ENCODE measurements around the gene TINAGL1.

The TINAGL1 gene

DNA sequence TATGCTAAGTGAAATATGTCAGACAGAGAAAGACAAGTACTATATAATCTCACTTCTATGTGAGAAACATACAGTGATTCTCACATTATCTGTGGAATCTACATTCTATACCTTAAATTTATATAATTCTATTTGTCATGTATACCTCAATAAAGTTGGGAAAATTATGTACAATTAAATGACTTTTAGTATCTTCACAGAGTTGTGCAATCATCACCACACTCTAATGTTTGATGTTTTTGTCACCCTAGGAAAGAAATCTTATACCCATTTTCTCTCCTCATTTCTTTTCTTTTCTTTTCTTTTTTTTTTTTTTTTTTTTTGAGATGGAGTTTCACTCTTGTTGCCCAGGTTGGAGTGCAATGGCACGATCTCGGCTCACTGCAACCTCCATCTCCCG, 37.0 kb upstream of the TINAGL1 start:
- Histone ChIP-seq H3K27ac (no peak overlapping the region), H3K36me3 (no peaks in the 10 kb centered on the region), H3K4me3 (ENCODE audit: low read depth in 1 of 2, low read length in 1 of 2) (no peak overlapping the region), H3K9me3 (no peaks in the 10 kb centered on the region), H3K4me1 (ENCODE audit: control insufficient read depth in 1 of 2, insufficient read depth in 1 of 2, low read depth in 1 of 2, low read length in 1 of 2) (no peaks in the 10 kb centered on the region), H3K27me3 (peaks cover 15% of the 10 kb centered on the region)
- TF ChIP-seq, protein P1, sequence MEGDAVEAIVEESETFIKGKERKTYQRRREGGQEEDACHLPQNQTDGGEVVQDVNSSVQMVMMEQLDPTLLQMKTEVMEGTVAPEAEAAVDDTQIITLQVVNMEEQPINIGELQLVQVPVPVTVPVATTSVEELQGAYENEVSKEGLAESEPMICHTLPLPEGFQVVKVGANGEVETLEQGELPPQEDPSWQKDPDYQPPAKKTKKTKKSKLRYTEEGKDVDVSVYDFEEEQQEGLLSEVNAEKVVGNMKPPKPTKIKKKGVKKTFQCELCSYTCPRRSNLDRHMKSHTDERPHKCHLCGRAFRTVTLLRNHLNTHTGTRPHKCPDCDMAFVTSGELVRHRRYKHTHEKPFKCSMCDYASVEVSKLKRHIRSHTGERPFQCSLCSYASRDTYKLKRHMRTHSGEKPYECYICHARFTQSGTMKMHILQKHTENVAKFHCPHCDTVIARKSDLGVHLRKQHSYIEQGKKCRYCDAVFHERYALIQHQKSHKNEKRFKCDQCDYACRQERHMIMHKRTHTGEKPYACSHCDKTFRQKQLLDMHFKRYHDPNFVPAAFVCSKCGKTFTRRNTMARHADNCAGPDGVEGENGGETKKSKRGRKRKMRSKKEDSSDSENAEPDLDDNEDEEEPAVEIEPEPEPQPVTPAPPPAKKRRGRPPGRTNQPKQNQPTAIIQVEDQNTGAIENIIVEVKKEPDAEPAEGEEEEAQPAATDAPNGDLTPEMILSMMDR (IDR thresholded peaks at IDR 0.05), result no peak

GRCh38 chr1:31541194-31541593, 35.1 kb upstream of the TINAGL1 start:
- no peak overlapping the region for H3K27ac ChIP-seq
- H3K36me3 ChIP-seq, result no peaks in the 10 kb centered on the region
- no peaks in the 10 kb centered on the region for H3K4me1 ChIP-seq (ENCODE audit: control insufficient read depth in 1 of 2, insufficient read depth in 1 of 2, low read depth in 1 of 2, low read length in 1 of 2)
- TF ChIP-seq, protein P1 (IDR thresholded peaks at IDR 0.05), result no peak
- H3K27me3 ChIP-seq, result peaks cover 1% of the 10 kb centered on the region
- no peak overlapping the region for H3K4me3 ChIP-seq (ENCODE audit: low read depth in 1 of 2, low read length in 1 of 2)
- H3K9me3 ChIP-seq, result no peaks in the 10 kb centered on the region

- Histone ChIP-seq H3K4me3 (ENCODE audit: low read depth in 1 of 2, low read length in 1 of 2) (no peak overlapping the region), H3K27me3 (peaks cover 13% of the 10 kb centered on the region), H3K9me3 (no peaks in the 10 kb centered on the region), H3K36me3 (no peaks in the 10 kb centered on the region), H3K4me1 (ENCODE audit: control insufficient read depth in 1 of 2, insufficient read depth in 1 of 2, low read depth in 1 of 2, low read length in 1 of 2) (peaks cover 9 to 11% of the 10 kb centered on the region in 2 experiments), H3K27ac (no peak overlapping the region)
- TF ChIP-seq, protein P1 (IDR thresholded peaks at IDR 0.05), result no peak
These were observed 30.3 kb upstream of the TINAGL1 start for GRCh38 chr1:31545927-31546540.

- H3K36me3 ChIP-seq, result no peaks in the 10 kb centered on the region
- no peak overlapping the region for H3K27ac ChIP-seq
- H3K4me3 ChIP-seq (ENCODE audit: low read depth in 1 of 2, low read length in 1 of 2), result no peak overlapping the region
- TF ChIP-seq, protein P1 (IDR thresholded peaks at IDR 0.05), result no peak
- no peaks in the 10 kb centered on the region for H3K9me3 ChIP-seq
- peaks cover 13% of the 10 kb centered on the region for H3K27me3 ChIP-seq
- peaks cover 9 to 11% of the 10 kb centered on the region in 2 experiments for H3K4me1 ChIP-seq (ENCODE audit: control insufficient read depth in 1 of 2, insufficient read depth in 1 of 2, low read depth in 1 of 2, low read length in 1 of 2)
These were observed 27.8 kb upstream of the TINAGL1 start for GRCh38 chr1:31548534-31548906.

GRCh38 chr1:31548907-31549808, 27.2 kb upstream of the TINAGL1 start:
- Histone ChIP-seq H3K4me3 (ENCODE audit: low read depth in 1 of 2, low read length in 1 of 2) (no peak overlapping the region), H3K36me3 (no peaks in the 10 kb centered on the region), H3K4me1 (ENCODE audit: control insufficient read depth in 1 of 2, insufficient read depth in 1 of 2, low read depth in 1 of 2, low read length in 1 of 2) (peaks cover 9 to 11% of the 10 kb centered on the region in 2 experiments), H3K27me3 (peaks cover 17% of the 10 kb centered on the region), H3K9me3 (no peaks in the 10 kb centered on the region), H3K27ac (no peak overlapping the region)
- TF ChIP-seq, protein P1 (IDR thresholded peaks at IDR 0.05), result peak; percentile 92

Measured in neutrophil (primary cell).